K562 (cell line): ENCODE results near the gene MDM1. TPM values are rescaled to one million over a fixed set of nuclear protein-coding genes. Genes with fewer than 3 reads are reported as not detected.

Experiments used
- GMEB1 ChIP-seq: fragments of 250-450 bp; sonication (Bioruptor Pico); IDR thresholded peaks from 2 replicates; pipeline ENCODE4 v1.4.0; 2020; ENCODE audit warnings: mild to moderate bottlenecking
- HNRNPUL1 ChIP-seq: fragments of 200-400 bp; formaldehyde crosslinking; IDR thresholded peaks from 2 replicates; pipeline ENCODE4 v1.6.1; 2017; ENCODE audit warnings: low read length
- MAX ChIP-seq: sonication (generic); formaldehyde crosslinking; IDR thresholded peaks from 2 replicates; pipeline ENCODE4 v1.9.0; 2022; ENCODE audit warnings: mild to moderate bottlenecking, missing genetic modification reagents
- MECOM ChIP-seq: fragments of 250-450 bp; sonication (Bioruptor Pico); IDR thresholded peaks from 2 replicates; pipeline ENCODE4 v1.8.0; 2022; ENCODE audit warnings: inconsistent platforms
- REST ChIP-seq, 2 experiments: fragments of 450-650 bp; formaldehyde crosslinking in 1 of 2; IDR thresholded peaks; 2 replicates each; pipeline versions ENCODE4 v1.4.0 to v1.6.1; 2014 to 2020; ENCODE audit warnings: mild to moderate bottlenecking in 2 of 2, borderline replicate concordance in 1 of 2, low read depth in 1 of 2
- SIN3A ChIP-seq, 2 experiments: fragments of 150-350 bp in 1 of 2; IDR thresholded peaks; 2 replicates each; pipeline ENCODE4 v1.6.1; 2011 to 2016; ENCODE audit warnings: borderline replicate concordance in 2 of 2, low read depth in 2 of 2, low read length in 2 of 2, mild to moderate bottlenecking in 2 of 2, moderate library complexity in 2 of 2; ENCODE audit not compliant: control insufficient read depth in 1 of 2
- ZNF512 ChIP-seq: IDR thresholded peaks from 2 replicates; pipeline ENCODE4 v1.6.1; 2016; ENCODE audit warnings: missing genetic modification characterization, missing compliant biosample characterization
- ZNF609 ChIP-seq: sonication (generic); formaldehyde crosslinking; IDR thresholded peaks from 2 replicates; pipeline ENCODE4 v1.8.1; 2023; ENCODE audit warnings: missing genetic modification reagents, mild to moderate bottlenecking, borderline replicate concordance
- ZNF668 ChIP-seq: fragments of 250-450 bp; sonication (Bioruptor Pico); IDR thresholded peaks from 2 replicates; pipeline ENCODE4 v1.8.0; 2022; ENCODE audit warnings: mild to moderate bottlenecking, inconsistent platforms
- polyA plus RNA-seq, 8 experiments: library from polyadenylated mRNA; depleted of rRNA in 4 of 8; stranded (reverse) in 5 of 8; unstranded in 3 of 8; fragments of >200 nt; fragmentation: Nextera tagmentation in 2 of 8; fragmentation: Illumina TruSeq in 1 of 8; extraction: Ambion mirVana in 2 of 8; extraction: Trizol in 1 of 8; gene quantifications; 2 replicates each; pipeline versions ENCODE4 v1.2.1 to v1.2.3, GENCODE V29; 2011 to 2014; ENCODE audit warnings: inconsistent platforms in 1 of 8, missing spikeins in 1 of 8
- total RNA-seq, 7 experiments: library from RNA; depleted of rRNA in 6 of 7; stranded (reverse); fragments of >200 nt in 6 of 7; fragmentation: Illumina TruSeq in 2 of 7; extraction: Trizol in 2 of 7; gene quantifications; 2 replicates each; pipeline versions ENCODE4 v1.2.1 to v1.2.3, GENCODE V29; 2011 to 2021; ENCODE audit warnings: low replicate concordance in 1 of 7

Gene MDM1
- total and polyA plus RNA-seq, 9 of the 15 experiments (the other 6 are each of a cell fraction or from before 2014, with no cell fraction given), result 7.5 to 16.8 (median 13.1) TPM

- no peak for TF ChIP-seq REST (IDR thresholded peaks at IDR 0.05; ENCODE audit: borderline replicate concordance)
- TF ChIP-seq REST (CRISPR knock-in tag; IDR thresholded peaks at IDR 0.05; ENCODE audit: low read depth), result no peak
- TF ChIP-seq HNRNPUL1, result no peak
- TF ChIP-seq GMEB1, result no peak
- TF ChIP-seq SIN3A (IDR thresholded peaks at IDR 0.05; ENCODE audit: borderline replicate concordance in 2 of 2, control insufficient read depth in 1 of 2, low read depth in 2 of 2, low read length in 2 of 2), result no peak
- TF ChIP-seq ZNF668 (CRISPR knock-in tag), result no peak
- peak; percentile 41; the same call in 1 of the 2 replicates for TF ChIP-seq MAX (CRISPR knock-in tag)
- no peak for TF ChIP-seq ZNF609
- TF ChIP-seq ZNF512 (tag), result no peak
- TF ChIP-seq MECOM (CRISPR knock-in tag), result peak; percentile 4; the same call in 1 of the 2 replicates
These were observed 37.9 kb upstream of the MDM1 start (continued) for GRCh38 chr12:68370006-68370590.
